Measurements from ENCODE around the gene MBD6.

DNA sequence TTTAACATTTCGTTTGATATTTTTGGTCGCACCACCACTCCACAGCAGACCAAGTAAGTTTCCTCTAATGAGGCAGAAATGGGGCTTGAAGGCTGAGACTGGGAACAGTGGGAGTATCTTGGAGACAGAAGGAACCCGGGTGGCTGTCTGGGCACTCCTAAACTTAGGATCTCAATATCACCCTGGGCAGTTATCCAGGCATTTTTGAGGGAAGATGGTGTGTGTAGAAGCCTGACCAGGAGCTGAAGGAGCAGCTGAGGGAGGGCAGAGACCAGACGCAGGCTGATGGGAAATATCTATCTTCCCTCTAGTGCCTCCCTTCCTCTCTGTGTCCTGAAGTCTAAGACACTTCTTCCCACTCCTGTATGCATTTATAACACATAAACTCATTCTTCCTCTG, 24.1 kb upstream of the MBD6 start:
- no peak for TF ChIP-seq EZH2phosphoT487 (IDR thresholded peaks at IDR 0.05; ENCODE audit: insufficient read depth, low read depth)
- no peak for TF ChIP-seq EZH2 (IDR thresholded peaks at IDR 0.05; ENCODE audit: insufficient read depth, poor library complexity, severe bottlenecking)
